Tibial artery (tissue), 4 donors: ENCODE results near the gene COQ8B.

ENCODE experiments used
- DNase-seq, 2 donors: peaks; one replicate each; pipeline ENCODE4 v3.0.0-alpha.2; 2019
- H3K27ac ChIP-seq, 2 donors: fragments of 200-600 bp; sonication (generic) in 1 of 2; 1 replicate in 1 of 2; 2 replicates in 1 of 2; pipeline ENCODE4 v1.5.1; 2018 to 2019; ENCODE audit warnings: mild to moderate bottlenecking in 1 of 2
- H3K27me3 ChIP-seq, 2 donors: fragments of 200-600 bp; sonication (generic) in 1 of 2; one replicate each; pipeline versions ENCODE4 v1.5.1 to v1.6.0; 2016 to 2019
- H3K36me3 ChIP-seq, 3 donors: fragments of 200-600 bp; sonication (generic) in 2 of 3; one replicate each; pipeline ENCODE4 v1.5.1; 2016 to 2019; ENCODE audit warnings: mild to moderate bottlenecking in 2 of 3
- H3K4me1 ChIP-seq, 4 donors: fragments of 200-600 bp; sonication (generic) in 2 of 4; 1 replicate in 3 of 4; 2 replicates in 1 of 4; pipeline ENCODE4 v1.5.1; 2016 to 2019
- H3K4me3 ChIP-seq, 2 donors: fragments of 200-600 bp; sonication (generic) in 1 of 2; 1 replicate in 1 of 2; 2 replicates in 1 of 2; pipeline ENCODE4 v1.5.1; 2018 to 2019; ENCODE audit warnings: mild to moderate bottlenecking in 2 of 2
- H3K9me3 ChIP-seq, 3 donors: fragments of 200-600 bp; sonication (generic) in 1 of 3; one replicate each; pipeline ENCODE4 v1.5.1; 2016 to 2019
- intact Hi-C: fragments of 100-400 bp; cut with DNase I; formaldehyde crosslinking; loops from one replicate; pipeline ENCODE4 v1.15.0; 2023; ENCODE audit warnings: low total_unique reads
- TF ChIP-seq, protein P1 (sequence below), 2 experiments: fragments of 200-600 bp in 1 of 2; fragments of 450-650 bp in 1 of 2; IDR thresholded peaks; one replicate each; pipeline ENCODE4 v1.5.1; 2017 to 2019; ENCODE audit warnings: antibody characterized with exemption in 2 of 2, mild to moderate bottlenecking in 1 of 2, moderate library complexity in 1 of 2

Gene COQ8B

DNA sequence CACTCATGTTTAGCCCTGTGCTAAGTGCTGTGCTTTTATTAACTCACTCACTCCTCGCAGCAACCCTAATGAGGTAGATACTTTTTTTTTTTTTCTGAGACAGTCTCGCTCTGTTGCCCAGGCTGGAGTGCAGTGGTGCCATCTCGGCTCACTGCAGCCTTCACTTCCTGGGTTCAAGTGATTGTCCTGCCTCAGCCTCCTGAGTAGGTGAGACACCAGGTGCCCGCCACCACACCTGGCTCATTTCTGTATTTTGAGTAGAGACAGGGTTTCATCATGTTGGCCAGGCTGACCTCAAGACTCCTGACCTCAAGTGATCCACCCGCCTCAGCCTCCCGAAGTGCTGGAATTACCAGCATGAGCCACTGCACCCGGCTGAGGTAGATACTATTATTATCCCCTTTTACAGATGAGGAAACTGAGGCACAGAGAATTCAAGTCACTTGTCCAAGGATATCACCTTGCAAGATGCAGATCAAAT lies 2.8 kb upstream of the COQ8B start:
- Histone ChIP-seq H3K9me3 (no peaks in the 10 kb centered on the region), H3K36me3 (peaks cover 8 to 19% (median 10%) of the 10 kb centered on the region in 3 donors), H3K27me3 (no peaks in the 10 kb centered on the region), H3K27ac (peak overlapping the region; percentile 96 to 97), H3K4me3 (peak overlapping the region; percentile 78 to 81), H3K4me1 (peaks cover 0 to 76% (median 56%) of the 10 kb centered on the region in 4 donors)
- intact Hi-C loops: no loop called here
- DNase-seq: no peak
- TF ChIP-seq, protein P1, sequence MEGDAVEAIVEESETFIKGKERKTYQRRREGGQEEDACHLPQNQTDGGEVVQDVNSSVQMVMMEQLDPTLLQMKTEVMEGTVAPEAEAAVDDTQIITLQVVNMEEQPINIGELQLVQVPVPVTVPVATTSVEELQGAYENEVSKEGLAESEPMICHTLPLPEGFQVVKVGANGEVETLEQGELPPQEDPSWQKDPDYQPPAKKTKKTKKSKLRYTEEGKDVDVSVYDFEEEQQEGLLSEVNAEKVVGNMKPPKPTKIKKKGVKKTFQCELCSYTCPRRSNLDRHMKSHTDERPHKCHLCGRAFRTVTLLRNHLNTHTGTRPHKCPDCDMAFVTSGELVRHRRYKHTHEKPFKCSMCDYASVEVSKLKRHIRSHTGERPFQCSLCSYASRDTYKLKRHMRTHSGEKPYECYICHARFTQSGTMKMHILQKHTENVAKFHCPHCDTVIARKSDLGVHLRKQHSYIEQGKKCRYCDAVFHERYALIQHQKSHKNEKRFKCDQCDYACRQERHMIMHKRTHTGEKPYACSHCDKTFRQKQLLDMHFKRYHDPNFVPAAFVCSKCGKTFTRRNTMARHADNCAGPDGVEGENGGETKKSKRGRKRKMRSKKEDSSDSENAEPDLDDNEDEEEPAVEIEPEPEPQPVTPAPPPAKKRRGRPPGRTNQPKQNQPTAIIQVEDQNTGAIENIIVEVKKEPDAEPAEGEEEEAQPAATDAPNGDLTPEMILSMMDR (IDR thresholded peaks at IDR 0.05): no peak

DNA sequence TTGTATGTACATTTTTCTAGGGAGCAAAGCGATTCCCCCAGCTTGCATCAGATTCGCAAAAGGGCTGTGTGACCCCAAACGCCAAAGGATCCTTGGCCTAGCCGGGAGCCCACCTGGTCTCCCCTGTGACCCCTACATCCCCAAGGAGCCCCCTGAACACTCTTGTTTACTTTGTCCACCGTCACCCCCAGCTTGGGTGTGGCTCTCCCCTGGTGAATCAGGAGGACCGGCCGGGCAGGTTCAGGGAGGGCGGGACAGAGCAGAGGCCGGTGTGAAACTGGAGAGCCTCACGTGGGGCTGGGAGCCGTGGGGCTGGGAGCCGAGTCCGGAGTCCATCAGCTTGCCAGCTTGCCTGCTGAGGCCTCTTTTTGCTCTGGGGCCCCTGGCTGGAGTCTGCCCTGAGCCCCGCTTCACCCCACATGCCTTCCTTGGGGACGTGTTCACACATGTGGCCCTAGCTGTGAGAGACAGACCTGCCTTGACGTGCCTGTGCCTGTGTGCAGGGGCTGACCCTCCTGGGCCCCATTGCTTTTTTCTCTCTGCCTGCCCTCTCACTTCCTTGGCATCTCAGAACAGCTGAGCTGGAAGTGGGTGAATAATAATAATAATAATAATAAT lies 2.2 kb upstream of the COQ8B start:
- Histone ChIP-seq H3K9me3 (no peaks in the 10 kb centered on the region), H3K27me3 (no peaks in the 10 kb centered on the region), H3K4me3 (peak overlapping the region; percentile 78 to 81), H3K4me1 (peaks cover 0 to 76% (median 59%) of the 10 kb centered on the region in 4 donors), H3K27ac (peak overlapping the region; percentile 96 to 97), H3K36me3 (peaks cover 2 to 13% (median 5%) of the 10 kb centered on the region in 3 donors)
- intact Hi-C loops: no loop called here
- peak; percentile 73 to 87 for DNase-seq
- TF ChIP-seq, protein P1 (IDR thresholded peaks at IDR 0.05): no peak

DNA sequence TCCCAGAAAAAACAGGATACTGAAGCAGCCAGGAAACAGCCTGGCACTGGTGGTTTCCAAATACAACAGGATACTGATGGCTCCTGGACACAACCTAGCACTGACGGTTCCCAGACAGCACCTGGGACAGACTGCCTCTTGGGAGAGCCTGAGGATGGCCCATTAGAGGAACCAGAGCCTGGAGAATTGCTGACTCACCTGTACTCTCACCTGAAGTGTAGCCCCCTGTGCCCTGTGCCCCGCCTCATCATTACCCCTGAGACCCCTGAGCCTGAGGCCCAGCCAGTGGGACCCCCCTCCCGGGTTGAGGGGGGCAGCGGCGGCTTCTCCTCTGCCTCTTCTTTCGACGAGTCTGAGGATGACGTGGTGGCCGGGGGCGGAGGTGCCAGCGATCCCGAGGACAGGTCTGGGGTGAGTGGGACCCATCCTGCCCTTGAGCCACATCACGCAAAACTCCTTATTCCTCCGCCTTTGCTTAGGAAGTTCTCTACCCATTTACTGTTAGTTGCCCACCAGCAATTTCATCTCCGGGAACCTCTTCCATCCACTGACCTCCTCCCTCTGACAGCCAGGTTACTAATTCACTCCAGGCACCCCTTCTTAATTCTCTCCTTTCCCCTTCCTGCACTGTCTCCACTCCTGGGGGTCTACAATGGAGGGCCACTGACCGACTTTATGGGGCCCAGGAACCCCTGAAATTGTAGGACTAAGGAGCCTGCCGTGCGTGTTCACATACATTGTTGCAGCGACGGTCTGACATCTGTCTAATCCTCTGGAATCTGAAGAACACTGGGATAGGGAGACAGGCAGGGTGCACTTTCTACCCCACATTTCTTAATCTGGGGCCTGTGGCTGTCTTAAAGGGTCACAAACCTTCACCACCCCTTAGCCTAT lies 1.4 kb upstream of the COQ8B start:
- DNase-seq: peak; percentile 62 to 81
- Histone ChIP-seq H3K4me3 (peak overlapping the region; percentile 78 to 81), H3K4me1 (peaks cover 0 to 70% (median 59%) of the 10 kb centered on the region in 4 donors), H3K27ac (peak overlapping the region; percentile 96 to 97), H3K9me3 (no peaks in the 10 kb centered on the region), H3K36me3 (peaks cover 0 to 6% (median 0%) of the 10 kb centered on the region in 3 donors), H3K27me3 (no peaks in the 10 kb centered on the region)
- TF ChIP-seq, protein P1 (IDR thresholded peaks at IDR 0.05): no peak
- intact Hi-C loops: no loop called here

DNA sequence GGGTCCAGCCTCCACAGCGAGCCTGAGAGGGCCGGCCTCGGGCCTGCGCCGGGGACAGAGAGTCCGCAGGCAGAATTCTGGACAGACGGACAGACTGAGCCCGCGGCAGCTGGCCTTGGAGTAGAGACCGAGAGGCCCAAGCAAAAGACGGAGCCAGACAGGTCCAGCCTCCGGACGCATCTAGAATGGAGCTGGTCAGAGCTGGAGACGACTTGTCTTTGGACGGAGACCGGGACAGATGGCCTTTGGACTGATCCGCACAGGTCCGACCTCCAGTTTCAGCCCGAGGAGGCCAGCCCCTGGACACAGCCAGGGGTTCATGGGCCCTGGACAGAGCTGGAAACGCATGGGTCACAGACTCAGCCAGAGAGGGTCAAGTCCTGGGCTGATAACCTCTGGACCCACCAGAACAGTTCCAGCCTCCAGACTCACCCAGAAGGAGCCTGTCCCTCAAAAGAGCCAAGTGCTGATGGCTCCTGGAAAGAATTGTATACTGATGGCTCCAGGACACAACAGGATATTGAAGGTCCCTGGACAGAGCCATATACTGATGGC lies 716 bp upstream of the COQ8B start:
- intact Hi-C loops: no loop called here
- DNase-seq: peak in 1 of 2 donors; percentile 45
- Histone ChIP-seq H3K4me1 (peaks cover 0 to 64% (median 53%) of the 10 kb centered on the region in 4 donors), H3K27ac (peak overlapping the region; percentile 96 to 97), H3K36me3 (peaks cover 0 to 8% (median 0%) of the 10 kb centered on the region in 3 donors), H3K27me3 (no peaks in the 10 kb centered on the region), H3K4me3 (peak overlapping the region; percentile 78 to 81), H3K9me3 (no peaks in the 10 kb centered on the region)
- TF ChIP-seq, protein P1 (IDR thresholded peaks at IDR 0.05): no peak

DNA sequence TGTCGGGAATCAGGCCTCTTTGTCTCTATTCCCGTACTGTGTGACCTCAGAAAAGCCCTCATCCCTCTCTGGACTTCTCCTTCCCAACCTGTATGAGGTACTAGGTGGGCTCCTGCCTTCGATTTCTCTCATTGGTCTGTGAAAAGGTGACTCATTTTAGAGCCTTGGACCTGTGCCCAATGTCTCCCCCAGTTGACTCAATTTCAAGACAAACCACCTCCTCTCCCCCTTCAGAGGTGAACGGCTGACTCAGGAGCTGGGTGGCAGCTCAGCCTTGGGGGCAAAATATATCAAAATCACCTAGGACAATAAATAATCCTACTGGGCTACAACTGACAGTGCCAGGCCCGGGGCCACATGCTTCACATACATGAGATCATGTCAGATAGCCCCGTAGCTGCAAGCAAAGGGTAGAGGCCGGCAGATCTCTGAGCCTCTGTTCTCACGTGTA lies 630 bp downstream of the COQ8B start:
- Histone ChIP-seq H3K9me3 (no peaks in the 10 kb centered on the region), H3K36me3 (peaks cover 0 to 15% (median 0%) of the 10 kb centered on the region in 3 donors), H3K4me1 (peaks cover 0 to 52% (median 40%) of the 10 kb centered on the region in 4 donors), H3K27ac (peak overlapping the region; percentile 96 to 97), H3K4me3 (peak overlapping the region; percentile 78 to 81), H3K27me3 (no peaks in the 10 kb centered on the region)
- intact Hi-C loops: no loop called here
- peak; percentile 47 to 77 for DNase-seq
- TF ChIP-seq, protein P1 (IDR thresholded peaks at IDR 0.05): no peak
